ENCODE data around the gene ZFPL1.
"Not testable (repeated sequence)": the region's sequence is repeated elsewhere in the genome, so short reads cannot be mapped to it uniquely, and the experiment has no call there.

Gene ZFPL1

GRCh38 chr11:65116370-65117205 lies 32.6 kb downstream of the ZFPL1 start:
- peak; percentile 45 for DNase-seq

GRCh38 chr11:65117206-65118096 lies 33.4 kb downstream of the ZFPL1 start, which contains the start of gene ZNHIT2:
TSS of gene ZNHIT2 (minus strand) at chr11:65117701. CDS start at chr11:65117653, 48 bp downstream.
- peak; percentile 100 for DNase-seq

- no peak for DNase-seq
Measured at GRCh38 chr11:65118097-65118837, 34.2 kb downstream of the ZFPL1 start.

DNA sequence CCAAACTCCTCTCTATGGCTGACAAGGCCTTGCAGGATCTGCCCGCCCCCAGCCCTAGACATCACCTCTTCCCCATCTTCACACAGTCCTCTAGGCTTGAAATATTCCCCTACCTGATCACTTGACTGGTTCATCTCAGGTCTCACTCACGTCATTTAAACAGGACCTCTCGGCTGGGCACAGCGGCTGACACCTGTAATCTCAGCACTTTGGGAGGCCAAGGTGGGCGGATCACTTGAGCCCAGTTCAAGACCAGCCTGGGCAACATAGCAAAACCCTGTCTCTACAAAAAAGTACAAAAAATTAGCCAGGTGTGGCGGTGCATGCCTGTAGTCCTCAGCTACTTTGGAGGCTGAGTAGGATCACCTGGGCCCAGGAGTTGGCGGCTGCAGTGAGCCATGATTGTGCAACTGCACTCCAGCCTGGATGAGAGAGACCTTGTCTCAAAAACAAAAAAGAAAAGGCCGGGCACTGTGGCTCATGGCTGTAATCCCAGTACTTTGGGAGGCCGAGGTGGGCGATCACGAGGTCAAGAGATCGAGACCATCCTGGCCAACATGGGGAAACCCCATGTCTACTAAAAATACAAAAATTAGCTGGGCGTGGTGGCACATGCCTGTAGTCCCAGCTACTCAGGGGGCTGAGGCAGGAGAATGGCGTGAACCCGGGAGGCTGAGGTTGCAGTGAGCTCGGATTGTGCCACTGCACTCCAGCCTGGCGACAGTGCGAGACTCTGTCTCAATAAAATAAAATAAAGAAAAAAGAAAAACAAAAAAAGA lies 35.1 kb downstream of the ZFPL1 start:
- DNase-seq: not testable (repeated sequence)

DNA sequence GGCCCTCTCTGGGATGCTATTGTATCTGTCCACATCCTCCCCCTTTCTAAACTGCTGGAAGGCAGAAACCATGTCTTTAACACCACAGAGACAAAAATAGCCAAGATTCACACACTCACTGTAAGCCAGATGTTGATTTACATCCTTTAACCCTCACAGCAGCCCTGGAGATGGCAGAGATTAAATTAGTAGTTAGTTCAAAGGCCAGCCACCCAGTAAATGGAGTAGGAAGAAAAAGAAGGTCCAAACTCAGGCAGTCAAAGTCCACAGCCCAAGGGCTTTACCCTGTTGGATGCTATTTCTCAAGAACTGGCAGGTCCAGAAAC lies 35.6 kb downstream of the ZFPL1 start:
- DNase-seq: no peak

GRCh38 chr11:65120831-65121230 lies 36.8 kb downstream of the ZFPL1 start:
- DNase-seq: no peak

DNA sequence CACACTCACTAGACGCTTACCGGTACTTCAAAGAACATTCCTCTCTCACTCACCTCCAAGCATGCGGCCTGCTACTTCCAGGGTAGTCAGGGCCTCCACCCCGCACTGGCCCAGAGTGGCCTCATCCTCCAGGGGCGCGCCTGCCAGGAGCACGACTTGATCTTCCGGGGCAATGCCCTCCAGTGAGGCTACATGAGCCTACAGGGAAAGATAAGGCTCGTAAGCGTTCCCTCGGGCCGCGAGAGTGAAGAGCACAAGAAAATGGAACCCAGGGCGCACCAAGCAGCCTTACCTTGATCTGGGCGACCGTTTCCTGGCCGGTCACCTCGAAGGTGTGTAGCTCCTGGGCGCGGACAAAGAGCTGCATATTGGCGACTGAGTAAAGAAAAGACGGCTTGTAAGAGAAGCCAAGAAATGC lies 37.4 kb downstream of the ZFPL1 start:
- DNase-seq: no peak

DNA sequence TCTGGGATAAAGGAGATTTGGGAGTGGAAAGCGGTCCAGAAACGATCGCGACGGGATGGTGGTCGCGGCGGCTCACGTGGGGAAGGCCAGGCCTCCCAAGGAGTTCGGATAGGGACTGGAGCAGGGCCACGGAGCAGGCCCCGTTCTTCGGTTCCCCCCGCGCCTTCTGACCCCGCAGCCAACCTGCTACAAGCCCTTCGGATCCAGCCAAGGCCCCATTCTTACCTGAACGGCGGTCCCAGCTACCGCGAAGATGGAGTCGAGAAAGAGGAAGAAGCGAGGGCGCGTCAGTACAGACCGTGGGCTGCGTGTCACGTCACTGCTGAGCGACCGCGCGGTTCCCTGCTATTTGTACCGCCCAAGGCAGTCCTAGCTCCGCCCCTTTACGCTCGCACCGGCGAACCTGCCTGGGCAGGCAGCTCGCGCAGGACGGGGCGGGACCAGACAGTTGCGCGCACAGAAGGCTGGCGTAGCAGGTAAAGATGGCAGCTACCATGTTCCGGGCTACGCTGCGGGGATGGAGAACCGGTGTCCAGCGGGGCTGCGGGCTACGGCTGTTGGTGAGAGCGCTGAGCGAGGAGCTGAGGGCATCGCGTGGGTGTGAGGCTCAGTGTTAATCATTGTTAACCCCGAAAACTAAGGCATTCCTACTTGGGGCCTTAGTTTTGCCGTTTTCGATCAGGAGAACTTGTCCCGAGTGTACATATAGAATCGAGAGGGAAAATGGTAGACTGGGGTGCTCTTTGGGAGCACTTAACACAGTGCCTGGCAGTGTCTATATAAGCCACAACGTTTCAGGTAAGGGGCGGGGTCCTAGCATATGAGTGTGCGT lies 38.1 kb downstream of the ZFPL1 start, which contains the start of the genes FAU and MRPL49:
TSS of gene FAU (minus strand) at position 270 of the 832 bp plus-strand sequence. CDS start 321 bp downstream, outside the sequence.
TSS of gene MRPL49 (plus strand) at position 457 of the 832 bp plus-strand sequence. CDS start at position 483, 26 bp downstream.
- peak; percentile 97 for DNase-seq

DNA sequence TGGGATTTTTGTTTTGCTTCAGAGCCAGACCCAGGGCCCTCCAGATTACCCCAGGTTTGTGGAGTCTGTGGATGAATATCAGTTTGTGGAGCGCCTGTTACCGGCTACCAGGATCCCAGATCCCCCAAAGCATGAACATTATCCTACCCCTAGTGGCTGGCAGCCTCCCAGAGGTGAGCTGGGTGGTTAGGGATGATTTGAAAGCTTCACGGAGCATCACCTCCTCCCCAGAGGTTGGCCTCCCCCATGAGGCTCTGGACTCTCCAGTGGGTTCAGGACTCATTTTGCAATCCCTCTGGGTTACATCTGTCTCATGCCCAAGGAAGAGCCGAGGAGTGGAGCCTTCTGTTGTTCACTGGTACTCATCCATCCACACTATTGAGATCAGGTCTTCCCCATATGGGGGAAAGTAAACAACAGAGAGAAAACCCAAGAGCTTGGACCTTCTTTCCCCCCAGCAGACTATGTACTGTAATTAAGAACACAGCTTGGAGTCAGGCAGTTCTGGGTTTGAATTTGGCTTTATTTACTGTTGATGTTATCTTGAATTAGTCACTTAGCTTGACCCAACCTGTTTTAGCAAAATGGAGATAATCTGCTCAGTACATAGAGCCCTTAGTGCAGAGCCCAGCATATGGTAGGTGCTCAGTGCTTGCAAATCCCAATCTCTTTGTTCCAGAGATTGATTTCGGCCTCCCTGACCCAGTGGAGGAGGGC lies 40.6 kb downstream of the ZFPL1 start:
- DNase-seq: no peak

DNA sequence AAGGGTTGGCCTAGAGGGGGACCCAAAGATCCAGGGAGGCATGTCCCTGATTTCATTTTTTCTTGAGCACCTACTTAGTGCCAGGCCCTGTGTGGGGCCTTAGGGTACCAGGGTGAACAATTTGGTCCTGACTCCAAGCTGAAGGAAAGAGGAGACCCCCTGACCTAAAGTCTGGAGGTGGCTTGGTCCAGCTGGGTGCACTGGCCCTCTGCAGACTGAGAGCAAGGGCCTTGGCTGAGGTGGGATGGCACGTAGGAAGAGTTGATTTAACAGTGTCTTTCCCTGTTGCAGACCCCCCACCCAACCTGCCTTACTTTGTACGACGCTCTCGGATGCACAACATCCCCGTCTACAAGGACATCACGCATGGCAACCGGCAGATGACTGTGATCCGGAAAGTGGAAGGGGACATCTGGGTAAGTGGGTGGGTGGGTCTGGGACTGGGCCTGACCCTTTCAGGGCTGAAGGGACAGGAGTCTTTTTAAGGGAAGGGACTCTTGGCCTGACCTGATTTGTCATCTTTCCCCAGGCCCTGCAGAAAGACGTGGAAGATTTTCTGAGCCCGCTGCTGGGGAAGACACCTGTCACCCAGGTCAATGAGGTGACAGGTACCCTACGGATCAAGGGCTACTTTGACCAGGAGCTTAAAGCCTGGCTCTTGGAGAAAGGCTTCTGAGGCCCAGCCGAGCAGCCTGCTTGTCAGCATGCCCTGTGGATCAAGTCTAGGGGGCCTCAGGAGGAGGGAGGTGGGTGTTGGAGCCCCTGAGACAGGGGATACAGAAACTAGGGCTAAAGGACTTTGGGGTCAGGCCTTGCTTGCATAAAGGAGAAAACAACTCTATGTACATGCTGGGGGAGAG lies 41.4 kb downstream of the ZFPL1 start:
- no peak for DNase-seq

DNA sequence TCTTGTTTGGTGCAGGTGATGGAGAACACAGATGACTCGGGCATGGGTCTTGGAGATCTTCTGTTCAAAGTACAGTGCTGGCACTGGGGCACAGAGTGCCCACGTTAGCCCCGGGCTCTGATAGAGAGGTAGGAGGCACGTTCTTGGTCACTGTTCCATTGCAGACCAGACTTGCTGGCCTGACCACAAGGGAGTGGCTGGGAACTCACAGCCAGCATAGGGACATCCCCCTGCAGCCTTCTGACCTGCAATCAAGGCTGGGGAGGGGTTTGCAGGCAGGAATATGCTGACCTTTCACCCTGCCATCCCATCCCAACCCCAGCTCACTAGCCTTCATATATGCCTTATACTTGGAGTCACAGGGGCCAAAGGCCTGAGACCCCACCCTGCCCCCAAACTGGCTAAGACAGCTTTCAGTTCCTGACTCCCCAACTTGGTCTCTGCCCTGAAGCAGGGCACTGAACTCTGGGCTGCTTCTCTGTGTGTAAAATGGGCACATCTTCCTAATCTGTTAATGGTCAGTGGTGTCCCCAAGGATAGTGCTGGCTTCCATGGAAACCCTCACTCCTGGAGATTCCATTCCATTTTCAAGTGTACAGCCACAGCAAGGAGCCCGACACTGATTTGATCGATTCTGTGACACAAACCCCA lies 42.7 kb downstream of the ZFPL1 start:
- DNase-seq: no peak

GRCh38 chr11:65127473-65128181 lies 43.6 kb downstream of the ZFPL1 start:
- no peak for DNase-seq

DNA sequence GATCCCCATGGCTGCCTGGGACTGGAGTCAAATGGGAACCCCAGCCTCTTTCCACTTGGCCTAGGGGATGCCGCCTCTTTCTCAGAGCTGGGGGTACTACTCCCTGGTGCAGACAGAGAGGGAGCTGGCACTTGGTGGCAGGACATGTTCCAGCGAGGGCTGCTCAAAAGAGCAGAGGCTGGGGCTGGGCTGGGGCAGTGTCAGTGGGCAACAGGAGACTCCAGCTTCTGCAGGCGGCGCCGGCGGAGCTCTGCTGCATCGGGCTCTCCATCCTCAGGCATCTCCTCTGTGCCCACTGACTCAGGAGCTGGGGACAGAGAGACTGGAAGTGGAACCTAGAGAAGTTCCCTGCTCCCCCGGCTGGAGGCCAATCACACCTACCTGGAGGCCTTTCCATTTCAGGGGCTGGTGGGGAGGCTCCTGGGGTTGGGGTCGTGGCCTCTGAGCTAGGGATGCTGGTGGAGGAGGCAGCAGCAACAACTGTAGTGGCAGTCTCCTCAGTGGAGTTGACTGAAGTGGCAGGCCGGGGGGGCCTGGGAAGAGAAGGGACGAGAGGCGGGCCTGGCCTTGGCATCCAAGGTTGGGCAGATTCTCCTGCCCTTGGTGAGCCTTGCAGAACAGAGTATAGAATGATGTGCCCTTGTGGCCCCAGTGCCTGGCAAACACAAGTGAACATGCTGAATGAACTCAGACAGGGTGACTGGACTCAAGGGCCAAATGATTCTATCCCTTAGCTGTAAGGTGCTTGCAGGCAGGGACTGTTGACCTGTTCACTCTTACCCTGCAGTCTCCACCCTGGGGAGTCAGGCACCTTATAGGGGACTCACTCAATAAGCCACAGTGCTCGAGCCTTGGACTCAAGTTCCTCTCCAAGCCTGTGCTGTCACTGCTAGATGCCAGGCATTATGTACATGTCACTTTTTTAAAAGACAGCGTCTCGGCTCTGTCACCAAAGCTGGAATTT lies 44.4 kb downstream of the ZFPL1 start:
- DNase-seq: no peak

GRCh38 chr11:65129649-65130441 lies 45.8 kb downstream of the ZFPL1 start:
- DNase-seq: no peak

DNA sequence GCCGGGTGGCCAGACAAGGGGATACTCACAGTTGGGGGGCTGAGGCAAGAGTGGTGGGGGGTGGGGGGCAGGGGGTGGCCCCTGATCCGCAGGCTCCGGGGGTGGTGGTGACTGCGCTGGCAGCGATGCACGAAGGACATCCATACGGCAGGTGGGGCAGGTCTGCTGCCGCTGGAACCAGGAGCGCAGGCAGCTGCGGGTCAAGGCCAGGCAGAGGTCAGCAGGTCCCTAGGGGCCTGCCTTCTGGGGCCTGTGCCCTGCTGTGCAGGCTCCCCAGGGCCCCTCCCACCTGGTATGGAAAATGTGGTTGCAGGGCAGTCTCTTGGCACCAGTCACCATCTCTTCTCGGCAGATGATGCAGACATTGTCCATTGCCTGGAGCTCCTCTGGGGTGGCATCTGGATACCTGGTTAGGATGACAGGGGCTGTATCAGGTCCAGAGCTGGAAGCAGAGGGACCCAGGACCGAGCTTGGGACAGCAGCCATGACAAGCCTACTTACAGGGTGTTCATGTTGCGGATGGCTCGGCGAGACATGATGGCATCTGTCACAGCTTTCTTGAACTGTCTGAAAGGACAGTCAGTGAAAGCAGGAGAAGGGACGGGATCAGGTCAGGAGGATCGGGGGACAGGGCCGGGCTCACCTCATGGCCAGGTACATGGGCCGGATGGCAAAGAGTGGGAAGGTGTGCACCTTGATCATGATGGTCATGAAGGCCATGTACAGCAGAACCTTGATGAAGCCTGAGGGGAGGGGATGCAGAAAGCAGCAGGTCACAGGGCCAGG lies 46.8 kb downstream of the ZFPL1 start:
- DNase-seq: no peak

All from activated T-cell treated with anti-CD3 and anti-CD28 coated beads for 4 hours (primary cell).